Ammon's horn (tissue), 1 donor: ENCODE data around the gene RUNX1.

ENCODE experiments used
- DNase-seq: peaks from one replicate; pipeline ENCODE4 v3.0.0-alpha.2; 2016; ENCODE audit warnings: low spot score

Gene RUNX1

DNA sequence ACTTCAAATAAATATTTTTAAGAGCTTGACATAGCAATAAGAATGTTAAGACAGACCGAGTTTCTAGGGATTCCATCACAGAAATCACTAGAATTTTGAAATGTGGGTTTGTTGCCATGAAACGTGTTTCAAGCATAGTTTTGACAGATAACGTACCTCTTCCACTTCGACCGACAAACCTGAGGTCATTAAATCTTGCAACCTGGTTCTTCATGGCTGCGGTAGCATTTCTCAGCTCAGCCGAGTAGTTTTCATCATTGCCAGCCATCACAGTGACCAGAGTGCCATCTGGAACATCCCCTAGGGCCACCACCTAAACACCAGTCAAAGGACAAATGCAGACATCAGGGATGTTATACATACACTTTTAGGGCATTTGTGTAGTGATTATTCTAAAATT is 168.7 kb downstream of the RUNX1 start:
- no peak for DNase-seq

GRCh38 chr21:34878940-34879339 is 170.2 kb downstream of the RUNX1 start:
- no peak for DNase-seq

GRCh38 chr21:34878501-34878900 is 170.6 kb downstream of the RUNX1 start:
- no peak for DNase-seq

DNA sequence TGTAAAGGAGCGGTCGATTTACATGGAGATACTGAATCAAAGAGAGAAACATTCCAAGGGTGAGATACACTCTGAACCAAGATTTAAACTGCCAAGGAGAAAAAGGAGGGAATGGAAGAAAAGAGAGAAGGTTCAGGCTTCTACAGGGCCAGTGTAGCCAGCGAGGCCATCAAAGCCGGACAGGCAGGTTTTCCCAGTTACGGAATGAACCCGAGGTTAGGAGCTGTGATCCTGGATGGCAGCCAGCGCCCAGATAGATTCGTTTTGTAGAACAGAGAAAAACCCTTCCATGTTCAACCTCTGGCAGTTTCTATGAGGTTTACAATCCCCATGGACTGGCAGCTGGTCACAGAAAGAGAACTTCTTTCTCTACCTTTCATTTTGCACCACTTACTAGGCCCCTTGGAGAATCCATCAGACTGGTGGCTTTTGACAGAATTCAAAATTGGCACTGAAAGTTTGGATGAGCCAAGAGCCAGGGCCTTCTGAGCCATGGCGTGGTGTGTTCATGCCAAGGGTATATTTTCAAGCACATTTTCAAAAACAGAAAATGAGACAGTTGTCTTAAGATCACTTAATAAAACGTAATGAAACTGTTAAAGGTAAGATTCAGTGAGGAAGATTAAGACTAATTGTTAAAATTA is 171.5 kb downstream of the RUNX1 start:
- DNase-seq, result no peak

DNA sequence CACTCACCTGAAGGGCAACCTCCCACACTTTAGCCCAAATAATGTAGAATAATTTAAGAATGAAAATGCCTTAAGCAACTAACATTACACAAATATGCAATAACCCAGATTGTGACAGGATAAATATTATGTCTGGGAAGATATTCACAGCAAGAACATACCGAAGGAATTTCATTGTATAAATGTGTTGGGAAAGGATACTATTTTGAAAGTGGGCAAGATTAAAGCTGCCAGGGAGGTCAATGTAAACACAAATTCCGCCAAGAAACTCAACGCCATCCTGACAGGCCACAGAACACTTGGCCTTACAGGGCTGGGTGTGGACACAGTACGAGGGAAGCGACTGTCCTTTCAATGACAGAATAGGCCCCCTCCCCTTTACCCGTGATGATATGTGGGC is 173.3 kb downstream of the RUNX1 start:
- no peak for DNase-seq

DNA sequence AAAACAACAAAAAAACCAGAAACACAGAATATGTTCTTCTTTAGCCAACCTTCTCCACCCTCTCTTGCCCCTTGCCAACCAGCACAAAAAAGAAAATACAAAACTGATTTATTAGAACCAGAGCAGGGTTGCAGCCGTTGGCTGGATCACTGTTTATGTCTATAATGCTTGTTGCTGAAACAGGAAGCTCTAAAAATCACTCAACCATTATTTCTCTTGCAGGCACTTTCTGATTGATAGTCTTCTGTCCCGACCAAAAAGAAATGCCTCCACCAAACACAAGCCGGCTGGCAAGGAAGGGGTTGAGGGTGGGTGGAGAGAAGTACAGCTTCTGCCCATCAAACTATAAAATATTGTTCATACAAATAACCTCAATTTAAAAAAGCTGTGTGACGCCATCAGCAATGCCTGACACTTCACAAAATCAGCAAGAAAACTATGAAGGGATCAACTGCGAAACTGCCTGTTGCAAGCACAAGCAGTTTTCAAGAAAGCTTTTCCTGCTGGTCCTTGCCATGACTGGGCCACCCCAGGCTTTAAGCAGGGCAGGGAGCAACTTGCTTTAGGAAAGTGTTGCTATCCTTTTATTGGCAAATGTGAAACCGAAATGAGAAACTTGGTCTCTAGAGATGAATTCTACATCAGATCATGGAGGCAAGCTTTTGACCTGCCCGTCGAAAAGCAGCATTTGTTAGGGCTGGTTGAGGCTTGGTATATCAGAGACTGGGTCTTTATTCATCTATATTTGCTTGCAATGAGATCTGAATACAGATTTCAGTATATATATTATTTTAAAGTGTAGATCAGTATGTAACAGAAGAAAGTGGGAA is 174.2 kb downstream of the RUNX1 start:
- no peak for DNase-seq

DNA sequence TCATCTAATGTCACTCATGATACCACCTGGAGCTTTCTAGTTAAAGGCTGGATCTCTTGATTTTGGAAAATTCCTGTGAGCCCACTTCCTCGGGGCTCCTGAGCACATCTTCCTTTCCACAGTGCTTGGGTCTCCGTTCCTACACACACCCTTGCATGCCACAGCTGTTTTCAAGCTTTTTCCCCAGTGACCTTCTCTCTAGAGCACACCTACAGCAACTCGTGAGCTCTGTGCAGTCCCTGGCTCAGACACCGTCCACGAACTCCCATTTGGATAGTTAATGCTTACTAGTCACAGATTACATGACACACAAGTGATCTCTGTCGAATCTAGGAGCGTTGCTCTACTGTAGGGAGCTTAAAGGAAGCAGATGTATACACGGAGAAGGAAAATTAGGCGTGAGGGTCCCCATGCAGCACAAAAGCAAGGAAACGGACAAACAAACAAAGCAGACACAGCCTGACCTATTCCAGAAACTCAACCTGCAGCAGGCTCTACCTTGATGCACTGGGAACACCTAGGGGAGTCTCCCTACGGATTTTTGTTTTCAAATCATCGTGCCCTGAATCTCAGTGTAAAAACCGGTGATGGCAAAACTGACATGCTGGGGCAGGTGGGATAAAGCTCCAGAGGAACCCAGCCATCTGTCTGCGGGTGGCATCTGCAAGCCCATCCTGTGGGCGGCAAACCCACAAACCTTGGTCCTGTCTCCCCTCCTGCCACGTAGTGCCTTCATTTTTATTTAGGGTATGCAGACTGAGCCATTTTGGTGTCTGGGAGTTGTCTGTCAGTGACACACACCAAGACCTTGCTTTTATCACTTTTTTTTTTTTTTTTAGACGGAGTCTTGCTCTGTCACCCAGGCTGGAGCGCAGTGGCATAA is 177.8 kb downstream of the RUNX1 start:
- DNase-seq, result no peak

GRCh38 chr21:34870246-34870645 is 178.9 kb downstream of the RUNX1 start:
- DNase-seq, result no peak

GRCh38 chr21:34869545-34869944 is 179.6 kb downstream of the RUNX1 start:
- DNase-seq, result no peak

DNA sequence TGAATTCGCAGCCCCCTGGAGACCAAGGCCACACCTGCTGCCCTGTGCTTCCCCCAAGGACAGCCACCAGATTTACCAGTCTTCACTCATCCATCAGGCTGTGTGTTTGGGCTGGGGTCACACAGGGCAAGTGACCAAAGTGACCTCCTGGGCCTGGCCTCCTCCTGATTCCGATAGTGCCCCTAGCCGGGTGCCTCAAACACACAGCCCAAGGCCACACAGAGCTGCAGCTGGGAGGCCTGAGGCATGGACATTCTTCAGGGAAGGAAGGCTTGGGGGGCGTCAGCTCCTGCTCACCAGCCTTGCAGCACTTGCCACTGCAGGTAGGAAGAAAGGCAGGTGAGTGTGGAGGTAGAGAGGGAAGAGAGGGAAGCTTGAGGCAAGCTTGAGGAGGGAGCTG is 181.3 kb downstream of the RUNX1 start:
- DNase-seq, result no peak

- peak; percentile 70 for DNase-seq
Measured at GRCh38 chr21:34865400-34866241, 183.5 kb downstream of the RUNX1 start.

- DNase-seq, result no peak
Measured at GRCh38 chr21:34864370-34865149, 184.5 kb downstream of the RUNX1 start.

DNA sequence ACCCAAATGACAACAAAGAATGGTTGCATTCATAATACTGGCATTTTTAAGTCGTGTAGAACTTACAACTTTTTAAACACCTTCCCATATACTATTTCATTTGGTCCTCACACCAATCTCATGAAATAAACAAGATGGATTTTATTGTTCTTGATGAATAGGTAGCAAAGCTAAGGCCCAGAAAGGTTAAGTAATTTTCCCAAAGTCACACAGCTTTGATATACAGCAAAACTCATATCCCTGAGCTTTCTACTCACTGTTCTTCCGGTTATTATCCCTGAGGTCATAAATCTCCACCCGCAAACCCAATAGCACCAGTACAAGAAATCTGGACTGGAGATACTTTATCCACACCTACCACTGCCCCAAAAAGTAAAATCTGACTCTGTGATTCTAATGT is 186.2 kb downstream of the RUNX1 start:
- no peak for DNase-seq

- no peak for DNase-seq
Measured at GRCh38 chr21:34861258-34861657, 187.8 kb downstream of the RUNX1 start.

GRCh38 chr21:34859976-34860653 is 189.0 kb downstream of the RUNX1 start:
- DNase-seq, result no peak

GRCh38 chr21:34858559-34858958 is 190.5 kb downstream of the RUNX1 start:
- DNase-seq, result no peak

DNA sequence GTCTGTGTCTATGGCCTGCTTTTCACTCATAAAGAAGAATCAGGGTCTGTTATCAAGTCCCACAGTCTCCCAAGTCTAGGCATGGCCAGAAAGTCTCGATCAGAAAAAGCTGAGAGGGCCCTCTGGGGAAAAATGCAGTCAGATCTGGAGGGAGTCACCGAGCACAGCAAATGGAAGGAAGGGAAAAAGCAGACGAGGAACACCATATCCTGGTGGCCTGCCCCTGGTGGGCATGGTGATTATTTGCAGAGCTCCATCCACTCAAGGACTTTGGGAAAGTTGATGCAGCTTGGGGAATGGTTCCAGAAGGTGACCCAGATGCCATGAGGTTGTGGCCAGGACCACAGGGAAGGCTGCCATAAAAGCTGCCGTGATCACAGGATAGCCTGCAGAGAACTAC is 191.2 kb downstream of the RUNX1 start:
- no peak for DNase-seq

- DNase-seq, result no peak
Measured at GRCh38 chr21:34857122-34857713, 191.9 kb downstream of the RUNX1 start.

DNA sequence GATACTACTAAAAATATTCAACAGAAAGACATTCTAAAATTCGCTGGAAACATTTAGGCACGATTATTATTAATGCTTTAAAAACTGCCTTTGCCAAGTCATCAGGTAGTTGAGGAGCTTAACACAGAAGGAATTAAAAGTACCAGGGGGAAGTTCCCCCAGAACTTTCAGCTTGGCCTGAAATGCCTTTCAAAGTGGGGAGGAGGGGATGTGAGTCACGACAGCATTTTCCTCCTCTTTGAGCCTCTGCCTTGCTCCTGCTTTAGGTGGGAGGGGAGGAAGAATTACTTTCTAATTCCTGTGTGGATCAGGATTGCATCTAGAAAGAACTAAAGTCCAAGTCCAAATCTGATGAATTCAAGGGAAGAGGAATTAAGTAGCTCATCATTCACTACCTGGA is 196.7 kb downstream of the RUNX1 start:
- DNase-seq, result no peak

- DNase-seq, result no peak
Measured at GRCh38 chr21:34850166-34850690, 198.9 kb downstream of the RUNX1 start.
